ENCODE measurements around the gene IFNG-AS1.

IFNG-AS1 gene

GRCh38 chr12:68012712-68013111 is 23.5 kb downstream of the IFNG-AS1 start:
- Histone ChIP-seq H3K27ac (no peak overlapping the region), H3K4me3 (no peak overlapping the region)
- no peak for TF ChIP-seq CTCF (IDR thresholded peaks at IDR 0.05)
- no peak for DNase-seq (ENCODE audit: low spot score)

- DNase-seq (ENCODE audit: low spot score) = no peak
- Histone ChIP-seq H3K27ac (no peak overlapping the region), H3K4me3 (no peak overlapping the region)
- TF ChIP-seq CTCF (IDR thresholded peaks at IDR 0.05) = no peak
Measured at GRCh38 chr12:68013181-68013580, 23.9 kb downstream of the IFNG-AS1 start.

- H3K27ac ChIP-seq = no peak overlapping the region
- TF ChIP-seq CTCF (IDR thresholded peaks at IDR 0.05) = no peak
- H3K4me3 ChIP-seq = no peak overlapping the region
- no peak for DNase-seq (ENCODE audit: low spot score)
Measured at GRCh38 chr12:68016136-68016535, 26.9 kb downstream of the IFNG-AS1 start.

- no peak for TF ChIP-seq CTCF (IDR thresholded peaks at IDR 0.05)
Measured at GRCh38 chr12:68018315-68018714, 29.1 kb downstream of the IFNG-AS1 start.

GRCh38 chr12:68020049-68020448 is 30.8 kb downstream of the IFNG-AS1 start:
- DNase-seq (ENCODE audit: low spot score) = no peak
- H3K27ac ChIP-seq = no peak overlapping the region
- TF ChIP-seq CTCF (IDR thresholded peaks at IDR 0.05) = no peak
- no peak overlapping the region for H3K4me3 ChIP-seq

More at GRCh38 chr12:68018315-68018714, 29.1 kb downstream of the IFNG-AS1 start:
- H3K4me3 ChIP-seq = no peak overlapping the region
- no peak for DNase-seq (ENCODE audit: low spot score)
- H3K27ac ChIP-seq = no peak overlapping the region

- DNase-seq (ENCODE audit: low spot score) = no peak
- Histone ChIP-seq H3K27ac (no peak overlapping the region), H3K4me3 (no peak overlapping the region)
- TF ChIP-seq CTCF (IDR thresholded peaks at IDR 0.05) = no peak
Measured at GRCh38 chr12:68020699-68021098, 31.5 kb downstream of the IFNG-AS1 start.

GRCh38 chr12:68028647-68029046 is 39.4 kb downstream of the IFNG-AS1 start:
- no peak for TF ChIP-seq CTCF (IDR thresholded peaks at IDR 0.05)
- Histone ChIP-seq H3K4me3 (no peak overlapping the region), H3K27ac (no peak overlapping the region)
- DNase-seq (ENCODE audit: low spot score) = no peak

Data from coronary artery (tissue), 2 donors.